GM19193 (cell line): ENCODE measurements around the gene CFB.

Experiments
- POLR2A ChIP-seq: IDR thresholded peaks from 4 replicates; pipeline ENCODE4 v1.6.1; 2011; ENCODE audit not compliant: insufficient read depth, insufficient read length; ENCODE audit errors: extremely low read depth

The CFB gene

GRCh38 chr6:31958741-31959739 lies 13.1 kb downstream of the CFB start, which contains the start of the genes NELFE and SKIC2:
Gene NELFE, minus strand, starts transcription at chr6:31958971. Its CDS starts 525 bp downstream, at chr6:31958446.
Gene SKIC2, plus strand, starts transcription at chr6:31959175. Its CDS starts 18 bp downstream, at chr6:31959193.
- peak; percentile 85 for TF ChIP-seq POLR2A

- TF ChIP-seq POLR2A: no peak
Observed at GRCh38 chr6:31961616-31962015, 15.7 kb downstream of the CFB start.

GRCh38 chr6:31963921-31964320 lies 18.0 kb downstream of the CFB start:
- no peak for TF ChIP-seq POLR2A

GRCh38 chr6:31965700-31966099 lies 19.8 kb downstream of the CFB start:
- TF ChIP-seq POLR2A: no peak

- TF ChIP-seq POLR2A: no peak
Observed at GRCh38 chr6:31966506-31966905, 20.6 kb downstream of the CFB start.

GRCh38 chr6:31966997-31967925 lies 21.4 kb downstream of the CFB start:
- no peak for TF ChIP-seq POLR2A

GRCh38 chr6:31967926-31968320 lies 22.0 kb downstream of the CFB start:
- no peak for TF ChIP-seq POLR2A

GRCh38 chr6:31968326-31968725 lies 22.4 kb downstream of the CFB start:
- TF ChIP-seq POLR2A: no peak

- peak; percentile 10 for TF ChIP-seq POLR2A
Observed at GRCh38 chr6:31968791-31969711, 23.2 kb downstream of the CFB start.

- peak; percentile 15 for TF ChIP-seq POLR2A
Observed at GRCh38 chr6:31969712-31970603, 24.1 kb downstream of the CFB start.

- no peak for TF ChIP-seq POLR2A
Observed at GRCh38 chr6:31970604-31971271, 24.8 kb downstream of the CFB start.

GRCh38 chr6:31971279-31971992 lies 25.5 kb downstream of the CFB start:
- TF ChIP-seq POLR2A: peak; percentile 2
